Measurements from ENCODE around the gene SERPINA1. TPM values are rescaled to one million over a fixed set of nuclear protein-coding genes. Genes with fewer than 3 reads are reported as not detected.
A peak's percentile ranks its signal among the peaks of the same experiment; 100 is the strongest.

The SERPINA1 gene
- total RNA-seq, 2 experiments from 2014 or later: 0.43 to 0.53 TPM

GRCh38 chr14:94394581-94395207, 6.3 kb upstream of the SERPINA1 start:
- Mint-ChIP-seq H3K4me1 (peaks cover 30% of the 10 kb centered on the region), H3K9me3 (no peaks in the 10 kb centered on the region), H3K4me3 (no peak overlapping the region), H3K27ac (no peak overlapping the region), H3K27me3 (peaks cover 5% of the 10 kb centered on the region), H3K36me3 (ENCODE audit: low read depth) (no peaks in the 10 kb centered on the region)
- DNase-seq: no peak
- CTCF ChIA-PET: no interaction called here
- POLR2A ChIA-PET: interaction anchor here (0.5 kb wide), 1 partner anchor 13 kb away, joined by 3 read pairs; no protein-coding TSS in a partner anchor

DNA sequence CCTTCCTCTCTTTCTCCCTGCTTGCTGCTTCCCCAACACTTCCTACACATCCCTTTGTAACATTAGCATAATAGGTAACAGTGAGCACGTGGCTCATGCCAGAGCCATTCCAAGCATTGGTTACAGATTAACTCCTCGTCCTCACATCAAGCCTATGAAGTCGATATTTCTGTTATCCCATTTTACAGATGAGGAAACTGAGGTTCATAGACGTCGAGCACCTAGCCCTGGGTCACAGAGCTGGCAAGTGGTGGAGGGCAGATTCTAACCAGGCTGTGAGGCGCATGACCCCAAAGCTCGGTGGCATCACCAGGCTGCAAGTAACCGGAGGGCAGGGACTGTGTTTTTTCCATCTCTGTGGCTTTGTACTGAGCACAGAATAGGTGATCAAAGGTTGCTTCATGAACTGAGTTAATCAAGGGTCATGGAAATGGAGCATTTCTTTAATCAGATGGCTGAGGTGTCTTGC, 5.7 kb upstream of the SERPINA1 start:
- POLR2A ChIA-PET: no interaction called here
- Mint-ChIP-seq H3K36me3 (ENCODE audit: low read depth) (no peaks in the 10 kb centered on the region), H3K27me3 (peaks cover 4% of the 10 kb centered on the region), H3K27ac (no peak overlapping the region), H3K4me3 (no peak overlapping the region), H3K9me3 (no peaks in the 10 kb centered on the region), H3K4me1 (peaks cover 30% of the 10 kb centered on the region)
- CTCF ChIA-PET: no interaction called here
- DNase-seq: no peak

DNA sequence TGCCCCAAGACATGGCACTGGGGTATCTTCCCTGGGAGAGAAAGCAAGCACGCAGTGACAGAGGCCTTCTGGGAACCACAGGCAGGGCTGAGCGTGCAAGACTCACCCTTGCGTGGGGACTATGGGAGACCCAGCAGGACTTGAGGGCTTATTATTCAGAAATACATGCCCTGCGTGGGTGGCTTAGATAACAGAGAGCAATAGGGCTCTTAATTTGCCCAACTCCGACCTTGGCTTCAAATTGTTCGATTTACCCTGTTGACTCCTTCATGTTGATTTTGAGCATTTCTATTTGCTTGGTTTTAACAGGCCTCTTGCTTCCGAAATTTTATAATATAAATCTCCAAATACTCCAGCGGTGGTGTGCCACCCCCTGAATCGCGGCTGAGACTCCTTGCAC, 5.1 kb upstream of the SERPINA1 start:
- H3K4me3 Mint-ChIP-seq: no peak overlapping the region
- H3K9me3 Mint-ChIP-seq: no peaks in the 10 kb centered on the region
- H3K27ac Mint-ChIP-seq: no peak overlapping the region
- ChIA-PET CTCF (no interaction called here), POLR2A (no interaction called here)
- peaks cover 30% of the 10 kb centered on the region for H3K4me1 Mint-ChIP-seq
- H3K36me3 Mint-ChIP-seq (ENCODE audit: low read depth): no peaks in the 10 kb centered on the region
- no peak for DNase-seq
- peaks cover 4% of the 10 kb centered on the region for H3K27me3 Mint-ChIP-seq

GRCh38 chr14:94392510-94392935, 4.1 kb upstream of the SERPINA1 start:
- Mint-ChIP-seq H3K4me3 (no peak overlapping the region), H3K36me3 (ENCODE audit: low read depth) (no peaks in the 10 kb centered on the region), H3K27me3 (no peaks in the 10 kb centered on the region), H3K9me3 (no peaks in the 10 kb centered on the region), H3K4me1 (peaks cover 30% of the 10 kb centered on the region), H3K27ac (no peak overlapping the region)
- CTCF ChIA-PET: no interaction called here
- POLR2A ChIA-PET: no interaction called here
- DNase-seq: peak; percentile 29

- Mint-ChIP-seq H3K4me1 (peaks cover 30% of the 10 kb centered on the region), H3K36me3 (ENCODE audit: low read depth) (no peaks in the 10 kb centered on the region), H3K4me3 (no peak overlapping the region), H3K27me3 (no peaks in the 10 kb centered on the region), H3K27ac (no peak overlapping the region), H3K9me3 (no peaks in the 10 kb centered on the region)
- ChIA-PET POLR2A (no interaction called here), CTCF (no interaction called here)
- DNase-seq: no peak
These were observed 3.0 kb upstream of the SERPINA1 start for GRCh38 chr14:94391281-94391975.

- H3K4me3 Mint-ChIP-seq: no peak overlapping the region
- POLR2A ChIA-PET: no interaction called here
These were observed 2.1 kb upstream of the SERPINA1 start for GRCh38 chr14:94390372-94391086.

DNA sequence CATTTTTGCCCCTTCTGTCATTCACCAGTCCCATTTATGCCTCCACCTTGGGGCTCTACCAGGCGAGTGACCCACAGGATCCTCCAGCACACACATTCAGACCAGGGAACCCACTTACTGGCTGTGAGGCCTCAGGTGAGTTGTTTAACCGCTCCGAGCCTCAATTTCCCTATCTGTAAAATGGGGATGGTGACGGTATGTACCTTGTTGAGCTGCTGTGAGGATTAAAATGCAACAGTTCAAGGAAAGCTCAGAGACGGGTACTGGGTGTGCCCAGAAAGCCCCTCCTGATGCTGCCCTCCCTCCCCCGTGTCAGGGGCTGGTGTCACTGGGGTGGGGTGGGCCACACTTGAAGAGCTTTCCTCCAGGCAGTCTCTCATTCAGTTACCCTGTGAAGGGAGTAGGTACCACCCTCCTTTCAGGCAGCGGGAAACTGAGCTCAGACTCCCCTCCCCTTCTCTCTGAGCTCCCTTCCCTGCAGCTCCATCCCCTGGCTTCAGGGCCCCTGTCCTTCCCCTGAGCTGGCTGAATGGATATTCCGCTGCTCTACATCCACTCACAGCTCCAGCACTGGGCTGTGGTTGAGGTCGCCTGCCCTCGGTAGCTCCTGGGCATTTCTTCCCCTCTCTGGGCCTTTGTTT, 1.4 kb upstream of the SERPINA1 start:
- H3K4me1 Mint-ChIP-seq: peaks cover 28% of the 10 kb centered on the region
- no peaks in the 10 kb centered on the region for H3K9me3 Mint-ChIP-seq
- H3K4me3 Mint-ChIP-seq: no peak overlapping the region
- no peaks in the 10 kb centered on the region for H3K27me3 Mint-ChIP-seq
- POLR2A ChIA-PET: no interaction called here
- no peaks in the 10 kb centered on the region for H3K36me3 Mint-ChIP-seq (ENCODE audit: low read depth)
- CTCF ChIA-PET: no interaction called here
- DNase-seq: no peak
- H3K27ac Mint-ChIP-seq: no peak overlapping the region

More at GRCh38 chr14:94390372-94391086, 2.1 kb upstream of the SERPINA1 start:
- CTCF ChIA-PET: no interaction called here
- DNase-seq: no peak
- H3K4me1 Mint-ChIP-seq: peaks cover 30% of the 10 kb centered on the region
- H3K9me3 Mint-ChIP-seq: no peaks in the 10 kb centered on the region
- H3K36me3 Mint-ChIP-seq (ENCODE audit: low read depth): no peaks in the 10 kb centered on the region
- H3K27ac Mint-ChIP-seq: no peak overlapping the region
- H3K27me3 Mint-ChIP-seq: no peaks in the 10 kb centered on the region

GRCh38 chr14:94389104-94389469, 685 bp upstream of the SERPINA1 start:
- H3K4me3 Mint-ChIP-seq: no peak overlapping the region
- no peak for DNase-seq
- no peaks in the 10 kb centered on the region for H3K36me3 Mint-ChIP-seq (ENCODE audit: low read depth)
- no peaks in the 10 kb centered on the region for H3K9me3 Mint-ChIP-seq
- H3K4me1 Mint-ChIP-seq: peaks cover 22% of the 10 kb centered on the region
- ChIA-PET POLR2A (no interaction called here), CTCF (no interaction called here)
- no peak overlapping the region for H3K27ac Mint-ChIP-seq
- H3K27me3 Mint-ChIP-seq: no peaks in the 10 kb centered on the region

DNA sequence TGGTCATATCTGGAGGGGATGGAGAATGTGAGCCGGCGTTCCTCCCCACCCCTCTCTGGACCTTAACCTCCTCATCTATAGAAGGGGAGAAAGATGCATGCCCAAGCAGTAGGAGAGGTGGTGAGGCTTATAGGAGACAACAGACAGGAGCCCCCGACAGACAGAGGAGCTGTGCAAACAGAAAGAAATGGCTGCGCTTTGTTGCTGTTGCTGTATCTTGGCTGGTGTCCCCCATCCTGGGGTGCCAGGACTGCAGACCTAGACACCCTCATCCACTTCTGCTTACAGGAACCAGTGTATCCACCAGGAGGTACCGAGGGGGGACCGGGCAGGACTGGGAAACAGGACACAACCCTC, 397 bp downstream of the SERPINA1 start:
- Mint-ChIP-seq H3K4me3 (no peak overlapping the region), H3K4me1 (peaks cover 18% of the 10 kb centered on the region), H3K27ac (no peak overlapping the region), H3K36me3 (ENCODE audit: low read depth) (no peaks in the 10 kb centered on the region), H3K27me3 (no peaks in the 10 kb centered on the region), H3K9me3 (no peaks in the 10 kb centered on the region)
- ChIA-PET POLR2A (no interaction called here), CTCF (no interaction called here)
- no peak for DNase-seq

DNA sequence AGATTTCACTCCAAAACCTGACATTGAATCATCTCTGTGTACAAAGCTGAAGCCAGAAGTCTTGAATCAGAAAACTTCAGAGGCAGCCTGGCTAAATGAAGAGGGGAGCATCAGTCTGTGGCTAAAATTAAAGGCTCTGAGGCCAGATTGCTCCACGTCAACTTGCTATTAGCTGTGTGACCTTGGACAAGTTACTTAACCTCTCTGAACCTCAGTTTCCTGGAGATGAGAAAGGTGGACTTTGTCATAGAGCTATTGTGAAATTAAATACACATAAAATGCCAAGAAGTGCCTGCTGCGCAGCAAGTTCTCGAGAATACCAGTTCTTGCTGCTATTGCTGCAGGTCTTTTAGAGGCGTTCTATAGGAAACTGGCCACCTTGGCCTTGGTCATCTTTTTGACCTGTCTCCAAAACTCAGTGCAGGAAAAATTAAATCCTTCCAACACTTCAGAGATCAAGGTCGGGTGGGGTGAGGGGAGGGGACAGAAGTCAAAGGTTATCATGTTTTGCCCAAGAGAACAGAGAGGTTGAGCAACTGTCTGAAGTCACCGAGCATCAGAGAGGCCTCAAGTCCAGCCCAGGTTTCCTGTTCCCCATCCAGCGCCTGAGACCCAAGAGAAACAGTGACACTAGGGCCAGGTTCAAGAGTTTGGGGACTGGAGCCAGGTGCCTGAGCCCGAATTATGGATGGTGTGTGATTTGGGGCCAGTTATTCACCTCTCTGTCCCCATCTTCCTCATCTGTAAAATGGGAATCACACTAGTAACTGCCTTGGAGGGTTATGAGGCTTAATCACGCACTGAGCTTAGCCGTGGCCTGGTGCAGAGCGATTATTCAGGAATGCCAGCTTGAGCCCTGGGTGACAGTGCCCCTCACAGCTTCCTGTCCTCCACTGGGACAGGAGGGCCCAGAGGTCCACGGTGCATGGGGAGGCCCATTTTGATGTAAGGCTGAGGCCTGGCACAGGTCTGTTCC, 1.1 kb downstream of the SERPINA1 start:
- Mint-ChIP-seq H3K4me3 (no peak overlapping the region), H3K27ac (no peak overlapping the region)

GRCh38 chr14:94386085-94387031, 2.0 kb downstream of the SERPINA1 start:
- CTCF ChIA-PET: interaction anchor here (1.1 kb wide), 1 partner anchor 100 kb away, joined by 3 read pairs; no protein-coding TSS in a partner anchor
- no peak for DNase-seq
- Mint-ChIP-seq H3K27ac (no peak overlapping the region), H3K27me3 (no peaks in the 10 kb centered on the region), H3K36me3 (ENCODE audit: low read depth) (no peaks in the 10 kb centered on the region), H3K4me1 (peaks cover 4% of the 10 kb centered on the region), H3K4me3 (no peak overlapping the region), H3K9me3 (no peaks in the 10 kb centered on the region)
- POLR2A ChIA-PET: no interaction called here

More for the DNA sequence above, 1.1 kb downstream of the SERPINA1 start:
- no peaks in the 10 kb centered on the region for H3K27me3 Mint-ChIP-seq
- peaks cover 12% of the 10 kb centered on the region for H3K4me1 Mint-ChIP-seq
- CTCF ChIA-PET: no interaction called here
- no peak for DNase-seq
- H3K9me3 Mint-ChIP-seq: no peaks in the 10 kb centered on the region
- no peaks in the 10 kb centered on the region for H3K36me3 Mint-ChIP-seq (ENCODE audit: low read depth)
- POLR2A ChIA-PET: no interaction called here

All from activated CD4-positive, alpha-beta memory T cell treated with anti-CD3 and anti-CD28 coated beads, Interleukin-2, amount 10 ng/mL, durations not matched to agents 7 days and 5 days (primary cell).